22Rv1 (cell line): ENCODE measurements around the gene IL17RE.

Source experiments
- H3K27ac ChIP-seq: fragments of 450-650 bp; 2 replicates; pipeline ENCODE4 v1.5.1; 2017
- ZFX ChIP-seq: fragments of 450-650 bp; IDR thresholded peaks from 2 replicates; pipeline ENCODE4 v1.6.1; 2017; ENCODE audit warnings: antibody characterized with exemption, borderline replicate concordance
- TF ChIP-seq, protein P1 (sequence below): fragments of 450-650 bp; IDR thresholded peaks from 2 replicates; pipeline ENCODE4 v1.5.1; 2017; ENCODE audit warnings: mild to moderate bottlenecking

Gene IL17RE

DNA sequence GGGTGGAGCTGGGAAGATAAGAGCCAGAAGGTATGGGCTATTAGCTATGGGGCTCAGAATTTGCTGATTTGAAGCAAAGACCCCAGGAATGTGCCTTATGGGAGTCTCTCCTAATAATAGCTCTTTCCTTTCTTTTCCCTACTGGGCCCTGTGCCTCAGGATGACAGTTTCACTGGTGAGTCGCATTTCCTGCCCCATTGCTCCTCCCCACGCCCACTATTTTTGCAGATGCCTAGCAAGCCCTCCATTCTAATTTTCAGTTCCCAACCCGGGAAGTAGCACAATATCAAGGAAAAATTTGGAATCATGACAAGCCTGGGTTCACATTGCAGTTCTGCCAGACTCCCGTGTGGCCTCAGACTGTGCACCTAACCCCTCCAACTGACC lies 583 bp downstream of the IL17RE start:
- peak overlapping the region; percentile 100 for H3K27ac ChIP-seq
- no peak for TF ChIP-seq ZFX
- TF ChIP-seq, protein P1, sequence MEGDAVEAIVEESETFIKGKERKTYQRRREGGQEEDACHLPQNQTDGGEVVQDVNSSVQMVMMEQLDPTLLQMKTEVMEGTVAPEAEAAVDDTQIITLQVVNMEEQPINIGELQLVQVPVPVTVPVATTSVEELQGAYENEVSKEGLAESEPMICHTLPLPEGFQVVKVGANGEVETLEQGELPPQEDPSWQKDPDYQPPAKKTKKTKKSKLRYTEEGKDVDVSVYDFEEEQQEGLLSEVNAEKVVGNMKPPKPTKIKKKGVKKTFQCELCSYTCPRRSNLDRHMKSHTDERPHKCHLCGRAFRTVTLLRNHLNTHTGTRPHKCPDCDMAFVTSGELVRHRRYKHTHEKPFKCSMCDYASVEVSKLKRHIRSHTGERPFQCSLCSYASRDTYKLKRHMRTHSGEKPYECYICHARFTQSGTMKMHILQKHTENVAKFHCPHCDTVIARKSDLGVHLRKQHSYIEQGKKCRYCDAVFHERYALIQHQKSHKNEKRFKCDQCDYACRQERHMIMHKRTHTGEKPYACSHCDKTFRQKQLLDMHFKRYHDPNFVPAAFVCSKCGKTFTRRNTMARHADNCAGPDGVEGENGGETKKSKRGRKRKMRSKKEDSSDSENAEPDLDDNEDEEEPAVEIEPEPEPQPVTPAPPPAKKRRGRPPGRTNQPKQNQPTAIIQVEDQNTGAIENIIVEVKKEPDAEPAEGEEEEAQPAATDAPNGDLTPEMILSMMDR: no peak

DNA sequence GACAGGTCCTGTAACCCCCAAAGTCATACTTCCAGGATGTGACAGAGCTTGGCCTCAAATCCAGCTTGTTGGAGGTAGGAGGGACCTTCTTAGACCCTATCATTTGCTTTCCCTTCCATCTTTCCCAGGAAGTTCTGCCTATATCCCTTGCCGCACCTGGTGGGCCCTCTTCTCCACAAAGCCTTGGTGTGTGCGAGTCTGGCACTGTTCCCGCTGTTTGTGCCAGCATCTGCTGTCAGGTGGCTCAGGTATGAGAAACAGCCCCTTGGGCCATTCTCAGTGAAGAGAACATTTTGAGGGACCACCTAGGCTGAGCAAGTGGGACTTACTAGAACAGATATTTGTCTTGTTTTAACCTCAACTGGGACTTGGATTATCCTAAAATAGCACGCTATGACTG lies 1.3 kb downstream of the IL17RE start:
- TF ChIP-seq, protein P1: no peak
- no peak for TF ChIP-seq ZFX
- H3K27ac ChIP-seq: peak overlapping the region; percentile 100; the same call in 1 of the 2 replicates

DNA sequence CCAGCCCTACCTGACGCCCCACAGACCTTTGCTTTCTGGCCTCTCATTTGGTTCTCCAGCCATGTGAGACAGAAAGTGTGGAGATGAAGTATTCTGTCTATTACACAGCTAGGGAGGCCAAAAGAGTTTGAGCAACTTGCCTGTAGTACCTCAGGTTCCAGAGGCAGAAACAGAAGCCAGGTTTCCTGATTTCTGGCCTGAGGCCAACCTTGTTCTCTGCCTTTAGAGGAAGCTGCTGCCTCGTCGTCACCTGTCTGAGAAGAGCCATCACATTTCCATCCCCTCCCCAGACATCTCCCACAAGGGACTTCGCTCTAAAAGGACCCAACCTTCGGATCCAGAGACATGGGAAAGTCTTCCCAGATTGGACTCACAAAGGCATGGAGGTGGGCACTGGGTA lies 3.8 kb downstream of the IL17RE start:
- H3K27ac ChIP-seq: no peak overlapping the region

DNA sequence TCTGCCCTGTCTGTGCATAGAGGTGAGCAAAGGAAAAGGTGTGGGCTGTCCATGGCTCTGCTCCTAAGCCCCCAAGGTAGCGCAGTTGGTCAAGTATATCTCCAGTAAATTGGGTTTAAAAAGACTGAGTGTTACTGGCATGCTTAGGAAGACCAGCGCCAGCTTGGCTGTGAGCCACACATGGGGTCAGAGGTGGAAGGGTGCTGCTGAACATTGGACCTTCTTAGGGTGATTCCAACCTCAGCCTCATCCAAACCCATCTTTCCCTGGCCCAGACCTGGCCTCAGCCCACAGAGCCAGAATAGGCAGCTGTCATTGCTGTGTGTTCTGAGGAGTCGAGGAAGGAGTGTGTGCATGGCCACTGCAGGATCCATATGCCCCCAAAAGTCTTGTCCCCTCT lies 5.6 kb downstream of the IL17RE start:
- no peak overlapping the region for H3K27ac ChIP-seq
- TF ChIP-seq ZFX: no peak
- TF ChIP-seq, protein P1: no peak

More for the DNA sequence above, 3.8 kb downstream of the IL17RE start:
- TF ChIP-seq ZFX: no peak
- TF ChIP-seq, protein P1: no peak

DNA sequence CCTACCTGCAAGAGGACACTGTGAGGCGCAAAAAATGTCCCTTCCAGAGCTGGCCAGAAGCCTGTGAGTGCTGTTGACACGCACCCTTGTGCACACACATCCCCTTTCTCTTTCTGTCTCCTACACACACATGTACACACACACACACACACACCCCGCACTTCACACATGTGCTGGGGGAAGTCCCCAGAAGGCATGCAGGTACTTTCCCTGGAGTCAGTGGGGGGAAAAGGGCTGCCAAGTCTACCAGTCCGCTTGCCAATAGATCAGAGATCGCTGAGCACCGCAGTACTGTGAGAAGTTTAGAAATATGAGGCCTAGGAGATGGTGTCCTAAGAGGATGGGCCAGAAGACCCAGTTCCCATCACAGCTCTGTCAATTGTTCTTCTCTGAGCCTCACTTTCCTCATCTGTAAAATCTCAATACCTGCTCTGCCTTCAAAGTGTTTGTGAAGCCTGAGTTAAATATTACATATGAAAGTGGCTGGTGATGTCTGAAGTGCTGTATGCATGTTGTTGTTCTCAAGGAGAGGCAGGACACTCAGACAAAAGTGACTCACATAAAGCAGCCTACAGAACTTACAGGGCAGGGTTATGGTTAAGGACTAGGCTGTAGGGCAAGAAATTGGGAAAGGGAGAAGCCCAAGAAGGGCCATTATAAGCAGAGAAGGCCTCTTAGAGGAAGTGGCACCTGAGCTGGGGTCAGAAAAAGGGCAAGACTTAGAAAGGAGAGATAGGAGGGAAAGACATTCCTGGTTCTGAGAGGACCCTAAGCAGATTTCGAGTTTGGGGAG lies 6.8 kb downstream of the IL17RE start:
- TF ChIP-seq ZFX: no peak
- TF ChIP-seq, protein P1: no peak
- H3K27ac ChIP-seq: no peak overlapping the region

DNA sequence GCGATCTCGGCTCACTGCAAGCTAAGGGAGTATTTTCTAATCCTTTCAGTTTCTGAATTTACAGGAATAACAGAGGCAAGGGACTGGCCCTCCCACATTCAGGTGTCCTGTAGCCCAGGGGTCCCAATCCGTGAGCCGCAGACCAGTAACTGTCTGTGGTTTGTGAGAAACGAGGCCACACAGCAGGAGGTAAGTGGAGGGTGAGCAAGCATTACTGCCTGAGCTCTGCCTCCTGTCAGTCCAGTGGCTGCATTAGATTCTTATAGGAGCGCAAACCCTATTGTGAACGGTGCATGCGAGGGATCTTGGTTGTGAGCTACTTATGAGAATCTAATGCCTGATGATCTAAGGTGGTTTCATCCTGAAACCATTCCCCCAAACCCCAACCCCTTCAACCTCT lies 9.2 kb downstream of the IL17RE start:
- TF ChIP-seq, protein P1: no peak
- TF ChIP-seq ZFX: no peak
- H3K27ac ChIP-seq: peak overlapping the region; percentile 89

DNA sequence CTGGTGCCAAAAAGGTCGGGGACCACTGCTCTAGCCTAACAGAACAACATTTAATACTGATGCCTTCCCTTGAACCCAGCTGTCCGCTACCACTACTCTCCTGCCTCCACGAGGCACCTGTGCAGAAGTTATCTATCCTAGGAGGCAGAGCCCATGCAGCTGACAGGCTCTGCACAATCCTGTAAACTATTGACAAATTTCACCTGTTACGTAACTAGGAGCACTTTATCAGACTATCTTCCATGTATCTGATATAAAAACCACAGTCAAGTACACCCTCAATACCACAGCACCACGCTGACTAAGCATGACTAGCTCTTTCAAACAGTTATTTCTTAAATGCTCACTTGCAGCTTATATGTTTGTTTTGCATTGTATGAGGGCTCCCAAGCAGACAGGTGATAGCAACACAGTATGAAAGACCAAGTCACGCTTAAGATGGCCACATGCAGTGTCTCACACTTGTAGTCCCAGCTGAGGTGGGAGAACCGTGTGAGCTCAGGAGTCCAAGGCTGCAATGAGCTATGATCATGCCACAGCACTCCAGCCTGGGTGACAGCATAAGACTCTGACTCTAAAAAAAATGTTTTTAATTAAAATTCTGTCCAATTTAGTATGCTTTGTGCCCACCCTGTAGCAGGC lies 9.8 kb downstream of the IL17RE start:
- TF ChIP-seq, protein P1: no peak
- TF ChIP-seq ZFX: no peak
- H3K27ac ChIP-seq: peak overlapping the region; percentile 89
